Body of pancreas (tissue), 4 donors: Measurements from ENCODE around the gene NIPSNAP2. TPM values are rescaled to one million over a fixed set of nuclear protein-coding genes. Genes with fewer than 3 reads are reported as not detected.

Experiments used
- ATAC-seq: fragments of 150-250 bp; one replicate; pipeline ENCODE4 v1.9.1; 2016
- DNase-seq, 4 donors: peaks; one replicate each; pipeline ENCODE4 v3.0.0-alpha.2; 2019
- H3K27ac ChIP-seq, 4 donors: fragments of 200-600 bp; sonication (generic); 1 replicate in 3 of 4; 2 replicates in 1 of 4; pipeline versions ENCODE4 v1.5.1 to v1.6.1; 2016 to 2019; ENCODE audit warnings: mild to moderate bottlenecking in 1 of 4, mixed read lengths in 1 of 4, moderate library complexity in 1 of 4
- H3K27me3 ChIP-seq, 2 donors: fragments of 200-600 bp; sonication (generic); one replicate each; pipeline ENCODE4 v1.6.0; 2016; ENCODE audit warnings: mild to moderate bottlenecking in 1 of 2
- H3K36me3 ChIP-seq, 2 donors: fragments of 200-600 bp; sonication (generic); replicated peaks in 1 of 2; 2 replicates each; pipeline ENCODE4 v1.5.1; 2016; ENCODE audit warnings: low read depth in 2 of 2; ENCODE audit not compliant: insufficient read depth in 1 of 2
- H3K4me1 ChIP-seq: fragments of 200-600 bp; sonication (generic); one replicate; pipeline ENCODE4 v1.6.0; 2016
- H3K4me3 ChIP-seq, 2 donors: fragments of 200-600 bp; sonication (generic); 1 replicate in 1 of 2; 2 replicates in 1 of 2; pipeline ENCODE4 v1.5.1; 2016 to 2019
- H3K9me3 ChIP-seq, 3 donors: fragments of 200-600 bp; sonication (generic); 1 replicate in 2 of 3; 2 replicates in 1 of 3; pipeline ENCODE4 v1.5.1; 2016
- CTCF ChIP-seq, 7 experiments: fragments of 450-650 bp in 4 of 7; fragments of 200-600 bp in 3 of 7; sonication (generic) in 3 of 7; IDR thresholded peaks; one replicate each; pipeline ENCODE4 v1.5.1; 2016 to 2019; ENCODE audit warnings: antibody characterized with exemption in 7 of 7
- POLR2A ChIP-seq, 3 donors: fragments of 450-650 bp; IDR thresholded peaks; one replicate each; pipeline ENCODE4 v1.6.1; 2016; ENCODE audit warnings: antibody characterized with exemption in 3 of 3, mild to moderate bottlenecking in 2 of 3
- WGBS, 2 donors: methylation state at CpG; one replicate each; pipeline ENCODE4 v1.1.5; 2017; 5-methylcytosine and 5-hydroxymethylcytosine counted together
- intact Hi-C: fragments of 100-400 bp; cut with DNase I; formaldehyde crosslinking; loops from one replicate; pipeline ENCODE4 v1.15.1; 2023
- total RNA-seq, 2 donors: library from RNA; depleted of rRNA; stranded (reverse); fragments of >200 nt; gene quantifications; one replicate each; pipeline ENCODE4 v1.1.0, GENCODE V29; 2016

The NIPSNAP2 gene
- total RNA-seq, 2 donors from 2014 or later, result 42.5 to 51.6 TPM

- DNase-seq, result no peak
- no peak overlapping the region for H3K27ac ChIP-seq
- no peaks in the 10 kb centered on the region for H3K27me3 ChIP-seq
- 65 to 83% methylated on average over 3 of the region's 3 CpGs for WGBS, 2 donors
- H3K4me3 ChIP-seq, result no peak overlapping the region
- H3K9me3 ChIP-seq, result no peaks in the 10 kb centered on the region
- no peaks in the 10 kb centered on the region for H3K4me1 ChIP-seq
- TF ChIP-seq POLR2A (IDR thresholded peaks at IDR 0.05) (no peak), CTCF (IDR thresholded peaks at IDR 0.05) (no peak)
- H3K36me3 ChIP-seq, result peaks cover 0 to 10% of the 10 kb centered on the region in 2 donors
- ATAC-seq, result no peak
- intact Hi-C loops, result no loop called here
Observed at GRCh38 chr7:55992346-55992745, 28.0 kb downstream of the NIPSNAP2 start.

- H3K4me3 ChIP-seq, result no peak overlapping the region
- H3K4me1 ChIP-seq, result no peaks in the 10 kb centered on the region
- H3K9me3 ChIP-seq, result no peaks in the 10 kb centered on the region
- TF ChIP-seq CTCF (IDR thresholded peaks at IDR 0.05) (no peak), POLR2A (IDR thresholded peaks at IDR 0.05) (no peak)
- H3K27ac ChIP-seq, result no peak overlapping the region
- intact Hi-C loops, result no loop called here
- H3K27me3 ChIP-seq, result no peaks in the 10 kb centered on the region
- 60 to 65% methylated on average over 8 of the region's 8 CpGs for WGBS, 2 donors
- H3K36me3 ChIP-seq, result peaks cover 0 to 12% of the 10 kb centered on the region in 2 donors
- no peak for ATAC-seq
- no peak for DNase-seq
Observed at GRCh38 chr7:55996856-55997500, 32.6 kb downstream of the NIPSNAP2 start.

GRCh38 chr7:56003749-56004148, 39.4 kb downstream of the NIPSNAP2 start:
- 69 to 74% methylated on average over 4 of the region's 4 CpGs for WGBS, 2 donors
- H3K4me3 ChIP-seq, result no peak overlapping the region
- no peaks in the 10 kb centered on the region for H3K9me3 ChIP-seq
- no peak for TF ChIP-seq CTCF (IDR thresholded peaks at IDR 0.05)
- TF ChIP-seq POLR2A (IDR thresholded peaks at IDR 0.05), result no peak
- H3K27ac ChIP-seq, result no peak overlapping the region
- peaks cover 10% of the 10 kb centered on the region for H3K4me1 ChIP-seq
- no peak for DNase-seq
- no peaks in the 10 kb centered on the region for H3K36me3 ChIP-seq
- intact Hi-C loops, result no loop called here
- ATAC-seq, result no peak
- no peaks in the 10 kb centered on the region for H3K27me3 ChIP-seq

GRCh38 chr7:56007167-56007652, 42.8 kb downstream of the NIPSNAP2 start:
- peaks cover 32% of the 10 kb centered on the region for H3K4me1 ChIP-seq
- TF ChIP-seq CTCF (IDR thresholded peaks at IDR 0.05), result no peak
- TF ChIP-seq POLR2A (IDR thresholded peaks at IDR 0.05), result no peak
- intact Hi-C loops, result loop anchor here (5.0 kb wide), 1 partner anchor 65 kb away; no protein-coding TSS in a partner anchor
- no peaks in the 10 kb centered on the region for H3K9me3 ChIP-seq
- 83 to 96% methylated on average over 4 of the region's 4 CpGs for WGBS, 2 donors
- no peaks in the 10 kb centered on the region for H3K27me3 ChIP-seq
- H3K36me3 ChIP-seq, result no peaks in the 10 kb centered on the region
- H3K27ac ChIP-seq, result peak overlapping the region in 2 of 4 donors; percentile 5 to 25
- ATAC-seq (no peak), DNase-seq (no peak)
- no peak overlapping the region for H3K4me3 ChIP-seq

- Histone ChIP-seq H3K9me3 (no peaks in the 10 kb centered on the region), H3K4me1 (peaks cover 32% of the 10 kb centered on the region), H3K36me3 (no peaks in the 10 kb centered on the region), H3K27ac (peak overlapping the region in 2 of 4 donors; percentile 5 to 15), H3K4me3 (no peak overlapping the region), H3K27me3 (no peaks in the 10 kb centered on the region)
- intact Hi-C loops, result loop anchor here (5.0 kb wide), 1 partner anchor 64 kb away; no protein-coding TSS in a partner anchor
- DNase-seq, result no peak
- WGBS, 2 donors, result 78 to 84% methylated on average over 9 of the region's 9 CpGs
- TF ChIP-seq CTCF (IDR thresholded peaks at IDR 0.05) (no peak), POLR2A (IDR thresholded peaks at IDR 0.05) (no peak)
- no peak for ATAC-seq
Observed at GRCh38 chr7:56007891-56008290, 43.5 kb downstream of the NIPSNAP2 start.
